HG03354 (cell line): ENCODE data around the gene HSD17B11.
"Not testable (repeated sequence)": the region's sequence is repeated elsewhere in the genome, so short reads cannot be mapped to it uniquely, and the experiment has no call there.

Experiments
- ATAC-seq: cut with Tn5 transposase; IDR thresholded peaks from one replicate; pipeline ENCODE4 v1.9.1; 2021; ENCODE audit warnings: mild to moderate bottlenecking; ENCODE audit not compliant: unreplicated experiment, poor library complexity, severe bottlenecking

HSD17B11 gene

GRCh38 chr4:87406902-87407301 is 15.9 kb upstream of the HSD17B11 start:
- ATAC-seq, result not testable (repeated sequence)

GRCh38 chr4:87406462-87406861 is 15.5 kb upstream of the HSD17B11 start:
- peak; percentile 53 for ATAC-seq

GRCh38 chr4:87405211-87405820 is 14.3 kb upstream of the HSD17B11 start:
- ATAC-seq, result no peak

GRCh38 chr4:87403732-87404131 is 12.7 kb upstream of the HSD17B11 start:
- ATAC-seq, result not testable (repeated sequence)

GRCh38 chr4:87399954-87400353 is 9.0 kb upstream of the HSD17B11 start:
- ATAC-seq, result no peak

- ATAC-seq, result no peak
Measured at GRCh38 chr4:87399148-87399547, 8.2 kb upstream of the HSD17B11 start.

GRCh38 chr4:87395851-87396250 is 4.9 kb upstream of the HSD17B11 start:
- not testable (repeated sequence) for ATAC-seq

GRCh38 chr4:87395073-87395472 is 4.1 kb upstream of the HSD17B11 start:
- not testable (repeated sequence) for ATAC-seq

- ATAC-seq, result no peak
Measured at GRCh38 chr4:87392183-87392582, 1.2 kb upstream of the HSD17B11 start.

- peak; percentile 21 for ATAC-seq
Measured at GRCh38 chr4:87391576-87392054, 627 bp upstream of the HSD17B11 start.

- ATAC-seq, result peak; percentile 19
Measured at GRCh38 chr4:87390551-87390890, 467 bp downstream of the HSD17B11 start.

GRCh38 chr4:87390055-87390454 is 933 bp downstream of the HSD17B11 start:
- ATAC-seq, result not testable (repeated sequence)

- ATAC-seq, result no peak
Measured at GRCh38 chr4:87388901-87389300, 2.1 kb downstream of the HSD17B11 start.

- ATAC-seq, result no peak
Measured at GRCh38 chr4:87387237-87387636, 3.8 kb downstream of the HSD17B11 start.

GRCh38 chr4:87384466-87385132 is 6.4 kb downstream of the HSD17B11 start:
- not testable (repeated sequence) for ATAC-seq

- no peak for ATAC-seq
Measured at GRCh38 chr4:87382931-87383330, 8.1 kb downstream of the HSD17B11 start.

- no peak for ATAC-seq
Measured at GRCh38 chr4:87382116-87382515, 8.9 kb downstream of the HSD17B11 start.

GRCh38 chr4:87377816-87378215 is 13.2 kb downstream of the HSD17B11 start:
- no peak for ATAC-seq

- peak; percentile 73 for ATAC-seq
Measured at GRCh38 chr4:87375719-87376291, 15.2 kb downstream of the HSD17B11 start.

- no peak for ATAC-seq
Measured at GRCh38 chr4:87370068-87370467, 20.9 kb downstream of the HSD17B11 start.

GRCh38 chr4:87366521-87367162 is 24.3 kb downstream of the HSD17B11 start:
- no peak for ATAC-seq
